ENCODE results near the gene TOP3A. TPM values are rescaled to one million over a fixed set of nuclear protein-coding genes. Genes with fewer than 3 reads are reported as not detected.

TOP3A gene
- total RNA-seq, 1 experiment from 2014 or later = 56.1 TPM

GRCh38 chr17:18235743-18236256, 79.0 kb downstream of the TOP3A start:
- CTCF ChIA-PET = interaction anchor here (1.5 kb wide), 1 partner anchor 18 kb away, joined by 5 read pairs; no protein-coding TSS in a partner anchor
- no peaks in the 10 kb centered on the region for H3K4me1 Mint-ChIP-seq
- H3K36me3 Mint-ChIP-seq = peaks cover 27% of the 10 kb centered on the region
- H3K27me3 Mint-ChIP-seq (ENCODE audit: low read depth) = no peaks in the 10 kb centered on the region
- DNase-seq (ENCODE audit: low spot score) (no peak), ATAC-seq (no peak)
- no peak overlapping the region for H3K4me3 Mint-ChIP-seq
- H3K27ac Mint-ChIP-seq = no peak overlapping the region
- no peak for TF ChIP-seq ESRRA (CRISPR knock-in tag; IDR thresholded peaks at IDR 0.05; ENCODE audit: borderline replicate concordance)
- no peak for TF ChIP-seq ZNF281 (CRISPR knock-in tag; IDR thresholded peaks at IDR 0.05)
- TF ChIP-seq JUN (CRISPR knock-in tag; IDR thresholded peaks at IDR 0.05) = no peak
- no peak for TF ChIP-seq TP53 (CRISPR knock-in tag; IDR thresholded peaks at IDR 0.05)
- no peak for TF ChIP-seq USF1 (CRISPR knock-in tag; IDR thresholded peaks at IDR 0.05)
- TF ChIP-seq GRHL2 (CRISPR knock-in tag; IDR thresholded peaks at IDR 0.05; ENCODE audit: insufficient replicate concordance, severe bottlenecking) = no peak
- TF ChIP-seq ZNF138 (CRISPR knock-in tag; conservative IDR thresholded peaks at IDR 0.05) = no peak
- TF ChIP-seq ATF2 (CRISPR knock-in tag; IDR thresholded peaks at IDR 0.05; ENCODE audit: borderline replicate concordance, low read depth) = no peak
- no peak for TF ChIP-seq TEAD4 (CRISPR knock-in tag; IDR thresholded peaks at IDR 0.05)
- no peak for TF ChIP-seq KAT7 (CRISPR knock-in tag; IDR thresholded peaks at IDR 0.05; ENCODE audit: borderline replicate concordance)
- TF ChIP-seq ZNF219 (CRISPR knock-in tag; IDR thresholded peaks at IDR 0.05; ENCODE audit: borderline replicate concordance) = no peak
- POLR2A ChIA-PET = no interaction called here
- H3K9me3 Mint-ChIP-seq = no peaks in the 10 kb centered on the region

GRCh38 chr17:18234853-18235380, 79.9 kb downstream of the TOP3A start:
- no peak overlapping the region for H3K4me3 Mint-ChIP-seq
- ATAC-seq (no peak), DNase-seq (ENCODE audit: low spot score) (no peak)
- ChIA-PET POLR2A (no interaction called here), CTCF (interaction anchor here (1.0 kb wide), 1 partner anchor 20 kb away, joined by 3 read pairs; no protein-coding TSS in a partner anchor)
- no peak overlapping the region for H3K27ac Mint-ChIP-seq
- H3K27me3 Mint-ChIP-seq (ENCODE audit: low read depth) = no peaks in the 10 kb centered on the region
- no peaks in the 10 kb centered on the region for H3K9me3 Mint-ChIP-seq
- peaks cover 27% of the 10 kb centered on the region for H3K36me3 Mint-ChIP-seq
- TF ChIP-seq E2F5 (CRISPR knock-in tag; IDR thresholded peaks at IDR 0.05) = no peak
- TF ChIP-seq ZNF416 (CRISPR knock-in tag; IDR thresholded peaks at IDR 0.05) = no peak
- no peak for TF ChIP-seq ATF1 (CRISPR knock-in tag; IDR thresholded peaks at IDR 0.05)
- no peak for TF ChIP-seq FOXJ3 (CRISPR knock-in tag; IDR thresholded peaks at IDR 0.05; ENCODE audit: borderline replicate concordance)
- no peak for TF ChIP-seq ZNF396 (CRISPR knock-in tag; IDR thresholded peaks at IDR 0.05; ENCODE audit: borderline replicate concordance)
- no peak for TF ChIP-seq IRF2 (CRISPR knock-in tag; IDR thresholded peaks at IDR 0.05; ENCODE audit: borderline replicate concordance, low read depth)
- no peak for TF ChIP-seq ZBTB21 (CRISPR knock-in tag; IDR thresholded peaks at IDR 0.05; ENCODE audit: borderline replicate concordance)
- no peak for TF ChIP-seq CREM (CRISPR knock-in tag; IDR thresholded peaks at IDR 0.05)
- TF ChIP-seq CBFB (CRISPR knock-in tag; IDR thresholded peaks at IDR 0.05; ENCODE audit: low read depth) = no peak
- no peak for TF ChIP-seq NR1H2 (CRISPR knock-in tag; IDR thresholded peaks at IDR 0.05)
- no peak for TF ChIP-seq RORB (CRISPR knock-in tag; IDR thresholded peaks at IDR 0.05)
- TF ChIP-seq GTF2I (CRISPR knock-in tag; conservative IDR thresholded peaks at IDR 0.05) = no peak
- no peak for TF ChIP-seq FOXP1 (CRISPR knock-in tag; IDR thresholded peaks at IDR 0.05; ENCODE audit: borderline replicate concordance)
- TF ChIP-seq ZNF512 (CRISPR knock-in tag; IDR thresholded peaks at IDR 0.05; ENCODE audit: borderline replicate concordance) = no peak
- no peak for TF ChIP-seq ZNF317 (CRISPR knock-in tag; IDR thresholded peaks at IDR 0.05; ENCODE audit: borderline replicate concordance, low read depth)
- TF ChIP-seq EMX1 (CRISPR knock-in tag; IDR thresholded peaks at IDR 0.05) = no peak
- no peak for TF ChIP-seq ATF3 (CRISPR knock-in tag; conservative IDR thresholded peaks at IDR 0.05)
- TF ChIP-seq SMAD3 (CRISPR knock-in tag; IDR thresholded peaks at IDR 0.05; ENCODE audit: borderline replicate concordance) = no peak
- H3K4me1 Mint-ChIP-seq = no peaks in the 10 kb centered on the region

All from WTC11 (cell line).